AG04449 (cell line): ENCODE results near the gene IRF4.
"Not testable (repeated sequence)": the region's sequence is repeated elsewhere in the genome, so short reads cannot be mapped to it uniquely, and the experiment has no call there.

Experiments used
- CTCF ChIA-PET: fragments of 350-600 bp; formaldehyde crosslinking; extraction: SDS; loops from one replicate; lab custom pipeline; 2021; ENCODE audit warnings: antibody characterized with exemption; lab: Yijun Ruan, JAX
- POLR2A ChIA-PET: fragments of 400-600, 350-600 bp; formaldehyde crosslinking; extraction: SDS; loops from one replicate; lab custom pipeline; 2020; ENCODE audit warnings: antibody characterized with exemption, inconsistent platforms; lab: Yijun Ruan, JAX
- DNase-seq: peaks from one replicate; pipeline ENCODE4 v3.0.0-alpha.2; 2010; ENCODE audit warnings: low read depth, low spot score
- H3K4me3 ChIP-seq: 2 replicates; pipeline ENCODE4 v1.5.1; 2011; ENCODE audit warnings: low read depth, mild to moderate bottlenecking, control low read depth, low read length
- TF ChIP-seq, protein P1 (sequence below): IDR thresholded peaks from one replicate; pipeline ENCODE4 v1.5.1; 2011; ENCODE audit warnings: mild to moderate bottlenecking, moderate library complexity, low read length, control low read depth, inconsistent platforms; ENCODE audit not compliant: insufficient read depth; ENCODE audit errors: missing control alignments

Gene IRF4

DNA sequence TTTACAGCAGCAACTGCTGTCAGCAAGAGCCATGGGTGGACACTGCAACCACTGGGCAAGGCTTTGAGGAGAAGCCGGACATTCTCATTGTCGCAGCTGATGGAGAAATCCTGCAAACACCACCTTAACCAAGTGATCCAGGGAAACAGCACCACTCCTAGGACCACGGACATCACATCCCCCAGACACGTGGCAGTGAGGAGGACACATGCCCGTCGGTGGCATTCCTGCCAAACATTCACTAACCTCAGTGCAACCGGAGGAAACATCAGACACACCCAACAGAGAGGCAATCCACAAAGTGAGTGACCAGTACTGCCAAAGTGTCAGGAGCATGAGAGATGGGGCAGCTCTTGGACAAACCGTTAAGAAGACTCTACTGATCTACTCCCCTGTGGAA lies 16.6 kb upstream of the IRF4 start:
- POLR2A ChIA-PET = no interaction called here
- TF ChIP-seq, protein P1, sequence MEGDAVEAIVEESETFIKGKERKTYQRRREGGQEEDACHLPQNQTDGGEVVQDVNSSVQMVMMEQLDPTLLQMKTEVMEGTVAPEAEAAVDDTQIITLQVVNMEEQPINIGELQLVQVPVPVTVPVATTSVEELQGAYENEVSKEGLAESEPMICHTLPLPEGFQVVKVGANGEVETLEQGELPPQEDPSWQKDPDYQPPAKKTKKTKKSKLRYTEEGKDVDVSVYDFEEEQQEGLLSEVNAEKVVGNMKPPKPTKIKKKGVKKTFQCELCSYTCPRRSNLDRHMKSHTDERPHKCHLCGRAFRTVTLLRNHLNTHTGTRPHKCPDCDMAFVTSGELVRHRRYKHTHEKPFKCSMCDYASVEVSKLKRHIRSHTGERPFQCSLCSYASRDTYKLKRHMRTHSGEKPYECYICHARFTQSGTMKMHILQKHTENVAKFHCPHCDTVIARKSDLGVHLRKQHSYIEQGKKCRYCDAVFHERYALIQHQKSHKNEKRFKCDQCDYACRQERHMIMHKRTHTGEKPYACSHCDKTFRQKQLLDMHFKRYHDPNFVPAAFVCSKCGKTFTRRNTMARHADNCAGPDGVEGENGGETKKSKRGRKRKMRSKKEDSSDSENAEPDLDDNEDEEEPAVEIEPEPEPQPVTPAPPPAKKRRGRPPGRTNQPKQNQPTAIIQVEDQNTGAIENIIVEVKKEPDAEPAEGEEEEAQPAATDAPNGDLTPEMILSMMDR = no peak
- CTCF ChIA-PET = interaction anchor here (1.7 kb wide), 1 partner anchor 184 kb away, joined by 4 read pairs; no protein-coding TSS in a partner anchor
- no peak for DNase-seq
- no peak overlapping the region for H3K4me3 ChIP-seq

DNA sequence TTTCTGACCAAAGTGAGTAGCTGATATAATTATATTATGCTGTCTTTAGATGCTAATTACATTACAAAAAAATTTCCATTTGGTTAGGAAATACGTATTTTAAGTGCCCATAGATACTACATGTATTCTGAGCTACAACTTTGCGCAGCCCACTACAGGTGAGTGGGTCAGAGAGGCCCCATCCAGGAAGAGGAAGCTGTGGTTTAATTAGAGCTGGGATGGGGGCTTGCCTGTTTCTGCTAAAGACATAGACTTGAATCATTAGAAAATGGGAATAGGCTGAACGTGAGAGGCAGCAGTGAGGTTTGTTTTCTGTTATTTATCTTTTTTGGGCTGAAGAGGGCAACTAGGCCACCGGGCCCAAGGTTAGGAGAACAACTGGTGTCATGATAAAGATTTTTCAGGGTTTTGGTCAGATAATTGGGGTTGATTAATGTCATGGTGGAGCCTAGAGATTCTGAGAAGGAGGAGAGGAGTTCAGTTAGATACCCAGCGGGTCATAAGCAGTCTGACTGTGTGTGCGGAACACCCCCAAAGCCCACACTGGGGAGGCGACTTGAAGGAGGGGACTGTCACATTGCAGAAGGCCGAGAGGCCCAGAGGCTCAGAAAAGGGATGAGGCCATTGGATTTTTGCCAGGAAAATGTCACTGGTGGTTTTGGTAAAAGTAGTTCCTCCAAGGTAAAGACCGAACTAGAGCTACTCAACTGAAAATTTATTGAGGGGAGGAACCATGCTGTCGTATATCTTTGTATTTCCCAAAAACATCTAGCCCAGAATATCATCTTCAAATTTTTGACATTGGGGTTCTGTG lies 14.5 kb upstream of the IRF4 start:
- no peak overlapping the region for H3K4me3 ChIP-seq
- POLR2A ChIA-PET = no interaction called here
- DNase-seq = no peak
- CTCF ChIA-PET = no interaction called here
- TF ChIP-seq, protein P1 = no peak

DNA sequence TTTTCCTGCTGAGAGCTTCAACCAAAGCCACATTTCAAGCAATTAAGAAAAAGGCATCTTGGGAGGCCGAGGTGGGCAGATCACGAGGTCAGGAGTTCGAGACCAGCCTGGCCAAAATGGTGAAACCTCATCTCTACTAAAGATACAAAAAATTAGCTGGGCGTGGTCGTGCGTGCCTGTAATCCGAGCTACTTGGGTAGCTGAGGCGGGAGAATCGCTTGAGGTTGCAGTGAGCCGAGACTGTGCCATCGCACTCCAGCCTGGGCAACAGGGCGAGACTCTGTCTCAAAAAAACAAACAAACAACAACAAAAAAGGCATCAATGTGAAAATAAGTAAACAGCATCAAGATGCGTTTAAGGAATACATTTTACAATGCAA lies 13.9 kb upstream of the IRF4 start:
- H3K4me3 ChIP-seq, CTCF ChIA-PET: not testable (repeated sequence)

DNA sequence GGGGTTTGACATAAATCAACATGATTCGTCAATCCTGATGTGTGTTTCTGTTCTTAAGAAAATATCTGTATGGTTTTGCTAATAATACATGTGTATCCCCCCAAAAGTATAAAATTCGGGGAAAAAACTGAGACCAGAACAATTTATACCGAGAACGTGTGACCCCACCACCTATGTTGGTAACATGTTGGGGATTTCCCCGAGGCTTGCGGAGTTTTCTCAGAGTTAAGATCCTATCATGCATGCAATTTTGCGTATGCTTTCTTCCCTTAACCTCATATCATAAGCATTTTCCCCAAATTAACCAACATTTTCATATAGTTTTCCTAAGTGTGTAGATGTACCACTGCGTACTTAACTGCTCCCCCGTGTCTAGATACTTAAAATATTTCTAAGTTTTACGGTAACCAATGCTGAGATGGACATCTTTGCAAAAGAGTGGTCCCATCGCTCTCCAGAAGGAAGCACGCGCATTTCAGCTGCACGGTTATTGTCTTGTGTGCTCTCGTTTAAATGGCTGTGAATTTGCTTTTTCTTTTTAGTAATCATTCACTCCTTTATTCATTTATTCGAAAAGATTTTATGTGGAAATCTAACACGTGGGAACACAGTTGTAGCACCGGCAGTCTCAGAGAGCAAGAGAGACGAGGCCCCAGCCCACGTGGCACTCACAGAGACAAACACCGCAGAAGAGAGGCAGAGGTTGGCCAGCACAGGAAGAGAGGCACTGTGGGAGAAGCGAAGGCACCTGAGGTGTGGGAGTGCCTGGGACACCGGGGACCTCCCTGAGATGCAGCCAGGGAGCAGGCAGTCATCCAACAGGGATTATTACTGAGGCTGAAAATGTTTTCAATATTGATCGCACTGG lies 13.2 kb upstream of the IRF4 start:
- no peak for DNase-seq
- no peak overlapping the region for H3K4me3 ChIP-seq
- TF ChIP-seq, protein P1 = no peak
- CTCF ChIA-PET = no interaction called here
- POLR2A ChIA-PET = no interaction called here

More for the DNA sequence above, 13.9 kb upstream of the IRF4 start:
- DNase-seq, POLR2A ChIA-PET: not testable (repeated sequence)

DNA sequence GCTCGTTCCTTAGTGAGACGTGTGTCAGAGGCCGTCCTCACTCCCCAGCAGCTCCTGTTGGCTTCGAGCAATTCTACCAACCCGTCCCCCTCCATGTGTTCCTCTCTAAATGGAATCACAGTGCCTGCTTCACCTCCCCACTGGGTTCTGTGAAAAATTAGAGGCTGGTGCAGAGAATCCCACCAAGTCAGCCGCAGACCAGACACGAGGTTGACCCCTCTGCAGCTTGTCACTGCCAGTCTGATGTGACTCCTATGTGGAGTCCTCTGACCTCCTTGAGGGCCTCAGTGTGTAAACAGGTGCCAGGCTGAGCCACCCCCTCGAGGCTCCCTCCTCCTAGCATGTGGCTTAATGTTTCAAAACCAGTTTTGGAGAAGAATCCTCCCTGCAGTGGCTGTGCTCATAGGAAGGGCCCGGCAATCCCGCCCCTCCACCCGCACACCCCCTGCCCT lies 12.6 kb upstream of the IRF4 start:
- POLR2A ChIA-PET = no interaction called here
- CTCF ChIA-PET = no interaction called here
- no peak overlapping the region for H3K4me3 ChIP-seq
- TF ChIP-seq, protein P1 = no peak
- DNase-seq = no peak

DNA sequence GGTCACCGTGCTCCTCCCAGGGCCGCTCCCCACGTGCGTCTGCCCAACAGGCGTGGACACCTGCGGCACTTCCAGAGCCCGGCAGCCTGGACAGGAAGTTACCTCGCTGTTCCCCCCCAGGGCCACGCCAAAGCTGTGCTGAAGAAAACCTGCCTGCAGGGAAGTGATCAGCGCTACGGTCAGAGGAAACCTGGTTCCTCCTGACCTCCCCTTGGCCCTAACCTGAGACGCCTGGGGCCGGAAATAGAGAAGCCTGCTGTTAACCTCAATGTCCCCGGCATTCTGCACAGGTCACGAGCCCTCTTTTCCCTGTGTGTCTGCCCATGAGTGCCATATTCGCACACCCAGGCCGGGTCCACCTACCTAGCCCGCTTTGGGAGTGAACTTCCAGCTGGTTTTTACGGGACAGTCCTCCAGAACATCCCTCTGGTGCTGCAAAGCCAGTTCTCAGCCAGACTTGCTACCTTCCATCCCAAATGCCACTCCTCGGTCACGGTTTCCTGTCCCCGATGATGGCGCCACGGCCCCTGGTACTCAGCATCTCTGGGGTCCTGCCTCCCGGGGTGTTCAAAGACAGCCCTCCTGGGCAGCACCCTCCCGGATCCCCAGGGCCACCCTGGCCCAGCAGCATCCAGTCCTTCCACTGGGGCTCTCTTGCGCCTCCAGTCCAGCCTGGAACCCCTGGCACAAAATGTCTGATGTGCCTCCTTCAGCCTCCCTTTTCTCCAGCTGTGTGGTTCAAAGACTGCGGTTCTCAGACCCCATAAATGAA lies 12.0 kb upstream of the IRF4 start:
- DNase-seq = no peak

More for the DNA sequence above, 12.0 kb upstream of the IRF4 start:
- H3K4me3 ChIP-seq = no peak overlapping the region
- TF ChIP-seq, protein P1 = no peak
- ChIA-PET CTCF (no interaction called here), POLR2A (no interaction called here)
